SK-MEL-5 (cell line): Measurements from ENCODE around the gene HP. TPM values are rescaled to one million over a fixed set of nuclear protein-coding genes. Genes with fewer than 3 reads are reported as not detected.
"Not testable (repeated sequence)": the region's sequence is repeated elsewhere in the genome, so short reads cannot be mapped to it uniquely, and the experiment has no call there.

Source experiments
- DNase-seq: peaks from one replicate; pipeline ENCODE4 v3.0.0-alpha.2; 2016; ENCODE audit warnings: low read depth, low spot score
- in situ Hi-C: cut with HindIII; loops from 2 replicates; pipeline ENCODE4 v1.10.0; 2016; ENCODE audit warnings: low sequenced_read_pairs, high pct_unique_total_duplicates, low pct_unique_long_range_greater_than_20kb
- total RNA-seq: library from RNA; depleted of rRNA; stranded (reverse); fragments of >200 nt; shearing (Covaris generic); gene quantifications from 2 replicates; pipeline ENCODE4 v1.2.3, GENCODE V29; 2014

HP gene
- total RNA-seq, 1 experiment from 2014 or later = not detected

- in situ Hi-C loops = no loop called here
- no peak for DNase-seq
Measured at GRCh38 chr16:72072514-72073342, 18.4 kb downstream of the HP start.

DNA sequence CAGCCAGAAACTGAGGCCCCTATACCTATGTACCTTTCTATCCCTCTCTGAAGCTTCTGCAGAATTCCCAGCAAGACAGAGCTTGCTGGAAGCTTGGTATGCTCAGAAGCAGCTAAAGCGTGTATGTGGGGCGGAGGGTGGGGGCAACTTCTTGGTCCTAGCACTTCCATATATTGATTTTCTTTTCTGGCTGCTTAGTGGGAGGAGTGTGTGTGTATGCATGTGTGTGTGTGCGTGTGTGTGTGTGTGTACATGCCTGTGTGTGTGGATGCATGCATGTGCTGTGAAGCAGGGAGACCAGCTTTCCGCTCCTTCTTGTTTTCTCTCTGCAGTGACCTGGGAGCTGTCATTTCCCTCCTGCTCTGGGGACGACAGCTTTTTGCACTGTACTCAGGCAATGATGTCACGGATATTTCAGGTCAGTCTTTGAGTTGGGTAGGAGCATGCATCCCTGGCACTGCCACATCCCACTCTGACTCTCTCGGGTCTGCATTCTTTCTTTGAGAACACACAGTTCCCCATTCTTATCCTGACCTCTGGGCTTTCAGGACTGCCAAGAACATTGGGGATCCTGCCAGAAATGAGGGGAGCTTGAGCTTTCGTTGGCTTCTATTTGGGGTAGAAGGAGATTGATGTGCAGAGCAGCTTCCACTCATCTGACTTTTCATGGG lies 19.4 kb downstream of the HP start:
- in situ Hi-C loops = no loop called here
- no peak for DNase-seq

- DNase-seq, in situ Hi-C loops: not testable (repeated sequence)
Measured at GRCh38 chr16:72075067-72075466, 20.8 kb downstream of the HP start.

DNA sequence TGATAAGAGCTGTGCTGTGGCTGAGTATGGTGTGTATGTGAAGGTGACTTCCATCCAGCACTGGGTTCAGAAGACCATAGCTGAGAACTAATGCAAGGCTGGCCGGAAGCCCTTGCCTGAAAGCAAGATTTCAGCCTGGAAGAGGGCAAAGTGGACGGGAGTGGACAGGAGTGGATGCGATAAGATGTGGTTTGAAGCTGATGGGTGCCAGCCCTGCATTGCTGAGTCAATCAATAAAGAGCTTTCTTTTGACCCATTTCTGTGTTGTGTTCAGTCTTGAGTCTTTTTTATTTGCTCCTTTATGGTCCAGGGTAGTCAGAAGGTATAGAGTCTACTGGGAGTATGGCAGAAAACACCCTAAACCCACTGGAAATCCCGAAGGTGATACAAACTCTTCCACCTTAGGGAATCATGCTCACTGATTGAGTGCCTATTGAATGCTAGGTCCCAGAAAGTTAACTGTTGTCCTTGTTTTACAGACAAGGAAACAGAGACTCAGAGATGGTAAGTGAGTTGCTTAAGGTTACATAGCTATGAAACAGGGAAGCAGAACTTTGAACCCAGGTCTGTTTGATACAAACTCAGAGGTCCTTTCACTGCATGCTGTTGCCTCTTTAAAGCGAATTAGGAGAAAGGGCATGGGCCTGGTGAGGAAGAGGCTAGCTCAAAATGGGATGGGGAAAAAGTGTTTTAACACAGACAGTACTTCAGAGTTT lies 22.8 kb downstream of the HP start:
- in situ Hi-C loops, DNase-seq: not testable (repeated sequence)

DNA sequence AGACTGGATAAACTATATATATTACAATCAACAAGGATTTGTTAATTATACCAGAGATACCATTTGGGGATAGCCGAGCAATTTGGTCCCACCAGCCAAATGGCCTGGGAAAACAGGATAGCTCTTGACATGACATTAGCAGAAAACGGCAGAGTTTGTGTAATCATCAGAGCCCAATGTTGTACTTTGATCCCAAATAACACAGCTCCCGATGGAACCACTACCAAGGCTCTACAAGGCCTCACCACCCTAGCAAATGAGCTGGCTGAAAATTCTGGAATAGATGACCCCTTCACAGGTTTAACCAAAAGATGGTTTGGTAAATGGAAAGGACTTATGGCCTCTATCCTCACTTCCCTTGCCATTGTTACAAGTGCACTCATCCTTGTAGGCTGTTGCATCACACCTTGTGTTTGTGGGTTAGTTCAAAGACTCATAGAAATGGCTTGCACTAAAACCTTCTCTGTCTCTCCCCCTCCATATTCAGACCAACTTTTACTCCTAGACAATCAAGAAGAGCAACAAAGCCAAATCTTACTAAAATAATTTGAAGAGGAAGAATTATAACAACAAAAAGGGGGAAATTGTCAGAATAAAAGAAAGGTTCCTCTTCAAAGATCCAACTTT lies 29.6 kb downstream of the HP start:
- no peak for DNase-seq
- in situ Hi-C loops = no loop called here

GRCh38 chr16:72084445-72084844 lies 30.1 kb downstream of the HP start:
- no peak for DNase-seq
- in situ Hi-C loops = no loop called here

DNA sequence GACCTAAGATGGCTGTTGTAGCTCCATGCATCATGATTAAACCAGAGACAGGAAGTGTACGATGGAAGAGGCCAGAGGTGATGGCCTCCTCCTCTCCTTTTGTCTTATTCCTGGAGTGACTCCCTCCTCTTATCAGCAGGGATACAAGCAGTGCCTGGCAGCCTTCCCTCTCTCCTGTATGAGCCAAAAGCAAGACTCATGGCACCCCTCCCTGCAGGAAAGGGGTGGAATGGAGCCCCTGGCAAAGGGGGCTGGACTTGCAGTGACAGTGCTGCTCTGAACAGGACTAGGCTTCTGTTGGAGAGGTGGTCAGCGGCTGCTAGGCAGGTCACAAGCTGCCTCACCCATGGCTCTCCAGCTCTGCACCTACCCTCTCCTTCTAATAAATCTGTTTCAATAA lies 30.7 kb downstream of the HP start:
- DNase-seq = no peak
- in situ Hi-C loops = no loop called here

GRCh38 chr16:72091217-72091616 lies 36.9 kb downstream of the HP start:
- DNase-seq = no peak
- in situ Hi-C loops = no loop called here

DNA sequence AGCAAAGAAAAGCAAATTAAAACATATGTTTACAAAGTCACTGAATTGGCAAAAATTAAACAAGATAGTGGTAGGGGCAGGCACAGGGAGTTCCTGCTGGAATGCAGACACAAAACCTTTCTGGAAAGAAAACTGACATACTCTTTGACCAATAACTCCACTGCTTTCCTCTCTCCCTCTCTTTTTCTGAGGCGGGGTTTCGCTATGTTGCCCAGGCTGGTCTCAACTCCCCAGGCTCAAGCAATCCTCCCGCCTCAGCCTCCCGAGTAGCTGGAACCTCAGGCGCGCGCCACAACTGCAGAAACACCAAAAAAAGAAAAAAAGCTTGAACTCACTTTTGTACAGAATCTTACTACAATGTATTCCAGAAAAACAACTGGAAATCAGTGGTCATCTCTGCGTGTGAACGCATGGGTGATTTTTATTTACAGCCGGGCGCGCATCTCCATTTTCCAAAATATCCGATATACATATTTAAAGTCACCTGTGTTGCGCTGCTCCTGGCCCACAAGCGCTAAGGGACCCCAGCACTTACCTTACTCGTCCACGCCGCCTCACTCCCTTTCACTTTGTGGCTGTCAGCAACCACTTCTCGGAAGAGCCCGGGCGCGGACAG lies 38.6 kb downstream of the HP start:
- in situ Hi-C loops = no loop called here
- DNase-seq = peak; percentile 57

DNA sequence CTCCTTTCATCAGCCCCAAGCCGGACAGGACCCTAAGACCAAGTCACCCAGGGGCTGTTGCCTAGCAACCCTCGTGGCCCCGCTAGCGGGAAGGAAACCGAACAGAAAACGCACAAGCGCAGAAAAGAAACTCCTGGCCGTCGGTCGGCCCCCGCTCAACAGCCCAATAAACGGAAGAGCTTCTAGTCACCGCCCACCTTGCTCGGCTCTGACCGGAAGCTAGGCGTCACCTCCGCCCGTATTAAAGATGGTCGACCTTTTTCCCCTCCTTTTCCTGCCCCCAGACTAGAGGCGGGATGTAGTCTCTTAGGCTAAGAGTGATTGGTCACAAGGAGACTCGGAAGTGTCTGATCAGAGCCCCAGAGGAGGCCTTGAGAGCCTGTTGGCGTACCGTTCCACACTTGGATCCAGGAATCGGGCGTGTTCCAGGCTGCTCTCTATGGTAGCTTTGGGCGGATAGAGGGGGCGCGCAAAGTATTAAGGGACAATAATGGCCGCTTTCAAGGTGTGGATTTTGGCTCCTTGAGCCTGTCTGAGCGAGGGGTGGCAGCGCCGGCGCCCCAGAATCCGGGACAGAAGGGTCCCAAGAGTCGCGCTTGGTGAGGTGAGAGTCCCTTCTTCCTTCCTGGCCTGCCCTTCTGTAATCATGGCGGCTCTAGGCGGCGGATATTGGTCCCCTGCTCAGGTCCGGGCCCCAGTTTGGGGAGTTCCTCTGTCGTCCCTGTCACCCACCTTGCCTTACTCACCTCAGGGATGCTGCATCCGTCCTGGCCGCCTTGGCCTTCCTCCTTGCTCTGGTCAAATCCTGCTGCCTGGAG lies 39.4 kb downstream of the HP start, which contains the start of the genes DHX38 and TXNL4B:
DHX38 (plus strand) TSS at position 400 of the 818 bp plus-strand sequence. CDS start 2,311 bp downstream, outside the sequence.
TXNL4B (minus strand) TSS at position 173 of the 818 bp plus-strand sequence. CDS start 2,871 bp downstream, outside the sequence.
- DNase-seq = peak; percentile 99
- in situ Hi-C loops = no loop called here

GRCh38 chr16:72094266-72094610 lies 39.9 kb downstream of the HP start:
- in situ Hi-C loops = no loop called here
- no peak for DNase-seq

DNA sequence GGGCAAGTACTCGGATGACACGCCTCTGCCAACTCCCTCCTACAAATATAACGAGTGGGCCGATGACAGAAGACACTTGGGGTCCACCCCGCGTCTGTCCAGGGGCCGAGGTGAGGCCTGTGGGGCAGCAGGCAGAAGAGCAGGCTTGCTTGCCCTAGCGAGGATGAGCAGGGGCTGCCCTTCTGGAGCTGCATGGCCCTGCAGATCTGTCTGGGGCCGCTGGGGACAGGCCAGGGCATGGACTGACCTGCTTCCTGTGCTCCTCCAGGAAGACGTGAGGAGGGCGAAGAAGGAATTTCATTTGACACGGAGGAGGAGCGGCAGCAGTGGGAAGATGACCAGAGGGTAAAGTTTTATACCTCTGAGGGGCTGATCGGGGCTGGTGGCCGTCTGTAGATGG lies 44.6 kb downstream of the HP start:
- DNase-seq = no peak
- in situ Hi-C loops = no loop called here

GRCh38 chr16:72099377-72099818 lies 45.1 kb downstream of the HP start:
- in situ Hi-C loops = no loop called here
- peak; percentile 76 for DNase-seq

DNA sequence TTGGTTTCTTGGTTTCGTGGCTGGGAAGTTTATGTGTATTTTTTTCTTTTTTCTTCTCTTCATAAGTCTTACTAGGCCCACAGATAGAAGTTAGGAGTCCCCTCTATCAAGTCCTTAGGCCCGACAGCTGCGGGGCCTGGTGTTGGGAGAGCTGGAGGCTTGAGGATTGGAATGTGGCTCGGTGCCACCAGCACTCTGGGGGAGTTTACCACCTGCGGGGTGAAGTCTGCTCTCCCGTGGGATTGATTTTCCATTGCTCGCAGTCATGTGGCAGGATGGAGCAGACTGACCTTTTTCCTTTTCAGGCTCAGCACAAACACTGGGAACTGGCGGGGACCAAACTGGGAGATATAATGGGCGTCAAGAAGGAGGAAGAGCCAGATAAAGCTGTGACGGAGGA lies 46.9 kb downstream of the HP start:
- in situ Hi-C loops = no loop called here

DNA sequence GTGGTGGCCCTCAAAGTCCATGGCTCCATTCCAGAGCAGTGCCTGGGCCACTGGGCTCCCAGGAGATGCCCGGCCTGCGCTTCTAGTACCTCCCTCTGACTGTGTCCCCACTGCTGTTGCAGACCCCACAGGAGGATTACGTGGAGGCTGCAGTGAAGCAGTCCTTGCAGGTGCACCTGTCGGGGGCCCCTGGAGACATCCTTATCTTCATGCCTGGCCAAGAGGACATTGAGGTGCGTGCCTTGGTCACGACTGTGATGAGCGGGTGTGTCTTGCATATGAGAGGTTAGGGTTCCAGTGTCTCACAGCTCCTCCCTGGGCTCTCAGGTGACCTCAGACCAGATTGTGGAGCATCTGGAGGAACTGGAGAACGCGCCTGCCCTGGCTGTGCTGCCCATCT lies 50.6 kb downstream of the HP start:
- DNase-seq = no peak
- in situ Hi-C loops = no loop called here

More for the DNA sequence above, 46.9 kb downstream of the HP start:
- no peak for DNase-seq

- no peak for DNase-seq
- in situ Hi-C loops = no loop called here
Measured at GRCh38 chr16:72105978-72106377, 51.7 kb downstream of the HP start.

DNA sequence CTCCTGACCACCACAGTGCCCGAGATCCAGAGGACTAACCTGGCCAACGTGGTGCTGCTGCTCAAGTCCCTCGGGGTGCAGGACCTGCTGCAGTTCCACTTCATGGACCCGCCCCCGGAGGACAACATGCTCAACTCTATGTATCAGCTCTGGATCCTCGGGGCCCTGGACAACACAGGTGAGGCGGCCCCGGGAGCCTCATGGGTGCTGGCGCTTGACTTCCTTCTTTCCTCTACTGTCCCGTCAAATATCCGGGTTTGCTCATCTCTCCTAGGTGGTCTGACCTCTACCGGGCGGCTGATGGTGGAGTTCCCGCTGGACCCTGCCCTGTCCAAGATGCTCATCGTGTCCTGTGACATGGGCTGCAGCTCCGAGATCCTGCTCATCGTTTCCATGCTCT lies 53.1 kb downstream of the HP start:
- in situ Hi-C loops = no loop called here
- no peak for DNase-seq
